ENCODE measurements around the gene KIAA0232.
A peak's percentile ranks its signal among the peaks of the same experiment; 100 is the strongest.

KIAA0232 gene

GRCh38 chr4:6923507-6923906, 141.0 kb downstream of the KIAA0232 start:
- DNase-seq = no peak

- DNase-seq = no peak
Observed at GRCh38 chr4:6924361-6924779, 141.8 kb downstream of the KIAA0232 start.

- no peak for DNase-seq
Observed at GRCh38 chr4:6925357-6925836, 142.9 kb downstream of the KIAA0232 start.

GRCh38 chr4:6926081-6926480, 143.6 kb downstream of the KIAA0232 start:
- no peak for DNase-seq

GRCh38 chr4:6926681-6927478, 144.4 kb downstream of the KIAA0232 start:
- DNase-seq = no peak

- DNase-seq = peak; percentile 9
Observed at GRCh38 chr4:6928081-6928480, 145.6 kb downstream of the KIAA0232 start.

- DNase-seq = no peak
Observed at GRCh38 chr4:6929339-6929811, 146.8 kb downstream of the KIAA0232 start.

- DNase-seq = peak; percentile 25
Observed at GRCh38 chr4:6929812-6930464, 147.4 kb downstream of the KIAA0232 start.

GRCh38 chr4:6932475-6932874, 149.9 kb downstream of the KIAA0232 start:
- DNase-seq = no peak

- no peak for DNase-seq
Observed at GRCh38 chr4:6932918-6933317, 150.4 kb downstream of the KIAA0232 start.

All from NCI-H1694 treated with DMSO at 0.1 percent for 48 hours (cell line).